PC-9 (cell line): Measurements from ENCODE around the gene SLC1A3. TPM values are rescaled to one million over a fixed set of nuclear protein-coding genes. Genes with fewer than 3 reads are reported as not detected.

ENCODE experiments used
- BruUV-seq: library from RNA; stranded (reverse); fragments of 400-500 nt; replicated peaks from 2 replicates; lab custom pipeline; 2021; lab: Mats Ljungman, UMichigan
- CTCF ChIA-PET: fragments of 300-600 bp; sonication (Branson Sonifier 250); formaldehyde crosslinking; loops from one replicate; lab custom pipeline; 2022; ENCODE audit warnings: antibody characterized with exemption; lab: Charles Lee
- POLR2A ChIA-PET: fragments of 300-600 bp; sonication (Branson Sonifier 250); formaldehyde crosslinking; loops from one replicate; lab custom pipeline; 2022; ENCODE audit warnings: antibody characterized with exemption; ENCODE audit not compliant: unreplicated experiment; lab: Charles Lee
- DNase-seq, 2 experiments: peaks; one replicate each; pipeline versions ENCODE4 v3.0.0 to v3.0.0-alpha.2; 2015 to 2022; ENCODE audit warnings: mixed read lengths in 1 of 2
- H2AFZ ChIP-seq: fragments of 200-600 bp; sonication (generic); 2 replicates; pipeline ENCODE4 v1.8.1; 2017; ENCODE audit warnings: antibody characterized with exemption
- H3F3A ChIP-seq: fragments of 200-600 bp; sonication (generic); 2 replicates; pipeline ENCODE4 v1.8.1; 2017; ENCODE audit warnings: antibody characterized with exemption, mild to moderate bottlenecking, low read depth; ENCODE audit not compliant: insufficient read depth
- H3K27ac ChIP-seq: fragments of 200-600 bp; sonication (generic); 2 replicates; pipeline ENCODE4 v1.6.1; 2016; ENCODE audit warnings: mixed run types
- H3K27me3 ChIP-seq: fragments of 200-600 bp; sonication (generic); 2 replicates; pipeline ENCODE4 v1.6.1; 2016; ENCODE audit warnings: low read depth, mixed run types; ENCODE audit not compliant: insufficient read depth
- H3K36me3 ChIP-seq: fragments of 200-600 bp; sonication (generic); 2 replicates; pipeline ENCODE4 v1.6.1; 2016; ENCODE audit warnings: low read depth, mixed run types
- H3K4me1 ChIP-seq: fragments of 200-600 bp; sonication (generic); replicated peaks from 2 replicates; pipeline ENCODE4 v1.6.1; 2016; ENCODE audit warnings: mixed run types; ENCODE audit not compliant: insufficient read depth
- H3K4me2 ChIP-seq: fragments of 200-600 bp; sonication (generic); 2 replicates; pipeline ENCODE4 v1.6.1; 2017; ENCODE audit warnings: mixed run types
- H3K4me3 ChIP-seq: fragments of 200-600 bp; sonication (generic); 2 replicates; pipeline ENCODE4 v1.6.1; 2016; ENCODE audit warnings: mixed run types
- H3K79me2 ChIP-seq: fragments of 200-600 bp; sonication (generic); 2 replicates; pipeline ENCODE4 v1.6.1; 2017; ENCODE audit warnings: low read depth, mixed run types
- H3K9me2 ChIP-seq: fragments of 200-600 bp; sonication (generic); 2 replicates; pipeline ENCODE4 v1.8.1; 2017; ENCODE audit warnings: mild to moderate bottlenecking; ENCODE audit not compliant: insufficient read depth
- H3K9me3 ChIP-seq: fragments of 200-600 bp; sonication (generic); 2 replicates; pipeline ENCODE4 v1.8.1; 2016; ENCODE audit warnings: low read depth; ENCODE audit not compliant: insufficient read depth
- H4K20me1 ChIP-seq: fragments of 200-600 bp; sonication (generic); 2 replicates; pipeline ENCODE4 v1.8.1; 2017; ENCODE audit not compliant: insufficient read depth
- EZH2 ChIP-seq: fragments of 200-600 bp; sonication (generic); IDR thresholded peaks from 2 replicates; pipeline ENCODE4 v1.8.0; 2017; ENCODE audit warnings: antibody characterized with exemption, low read depth
- intact Hi-C: fragments of 100-400 bp; cut with micrococcal nuclease; formaldehyde crosslinking; loops from one replicate; pipeline ENCODE4 v1.10.0; 2022; ENCODE audit not compliant: unreplicated experiment
- total RNA-seq: library from RNA; stranded (reverse); gene quantifications from 2 replicates; pipeline ENCODE4 v1.2.3, GENCODE V29; 2021
- TF ChIP-seq, protein P1 (sequence below): fragments of 200-600 bp; sonication (generic); conservative IDR thresholded peaks from 2 replicates; pipeline ENCODE4 v1.6.1; 2017; ENCODE audit warnings: mixed run types, antibody characterized with exemption, mild to moderate bottlenecking, moderate library complexity

SLC1A3 gene
- total RNA-seq, 1 experiment from 2014 or later, result 0.24 TPM

DNA sequence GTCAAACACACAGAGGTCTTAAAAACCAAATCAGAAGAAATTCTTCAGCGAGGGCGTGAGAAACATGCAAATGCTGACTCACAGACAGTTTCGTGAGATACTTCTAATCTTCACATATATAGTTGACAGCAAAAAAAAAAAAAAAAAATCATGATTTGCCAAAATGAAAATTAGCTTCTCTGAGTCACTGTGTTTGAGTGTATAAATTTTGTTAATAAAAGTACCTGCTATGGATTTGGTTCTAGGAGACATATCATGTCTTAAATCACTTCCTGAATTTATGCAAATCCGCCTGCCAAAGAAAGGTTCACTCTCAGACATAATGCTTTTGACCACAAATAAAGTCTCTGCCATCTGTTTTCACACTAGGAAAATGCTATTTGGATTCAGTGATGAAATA, 114.3 kb downstream of the SLC1A3 start:
- ChIA-PET POLR2A (no interaction called here), CTCF (no interaction called here)
- no peaks in the 10 kb centered on the region for H3K36me3 ChIP-seq
- no peak overlapping the region for H3K4me3 ChIP-seq
- H3K9me2 ChIP-seq, result no peaks in the 10 kb centered on the region
- H3K9me3 ChIP-seq, result no peaks in the 10 kb centered on the region
- no peaks in the 10 kb centered on the region for H3K4me1 ChIP-seq
- BruUV-seq, result no TSS peak
- H3K27ac ChIP-seq, result no peak overlapping the region
- intact Hi-C loops, result no loop called here
- no peaks in the 10 kb centered on the region for H3K79me2 ChIP-seq
- TF ChIP-seq EZH2, result no peak
- TF ChIP-seq, protein P1, sequence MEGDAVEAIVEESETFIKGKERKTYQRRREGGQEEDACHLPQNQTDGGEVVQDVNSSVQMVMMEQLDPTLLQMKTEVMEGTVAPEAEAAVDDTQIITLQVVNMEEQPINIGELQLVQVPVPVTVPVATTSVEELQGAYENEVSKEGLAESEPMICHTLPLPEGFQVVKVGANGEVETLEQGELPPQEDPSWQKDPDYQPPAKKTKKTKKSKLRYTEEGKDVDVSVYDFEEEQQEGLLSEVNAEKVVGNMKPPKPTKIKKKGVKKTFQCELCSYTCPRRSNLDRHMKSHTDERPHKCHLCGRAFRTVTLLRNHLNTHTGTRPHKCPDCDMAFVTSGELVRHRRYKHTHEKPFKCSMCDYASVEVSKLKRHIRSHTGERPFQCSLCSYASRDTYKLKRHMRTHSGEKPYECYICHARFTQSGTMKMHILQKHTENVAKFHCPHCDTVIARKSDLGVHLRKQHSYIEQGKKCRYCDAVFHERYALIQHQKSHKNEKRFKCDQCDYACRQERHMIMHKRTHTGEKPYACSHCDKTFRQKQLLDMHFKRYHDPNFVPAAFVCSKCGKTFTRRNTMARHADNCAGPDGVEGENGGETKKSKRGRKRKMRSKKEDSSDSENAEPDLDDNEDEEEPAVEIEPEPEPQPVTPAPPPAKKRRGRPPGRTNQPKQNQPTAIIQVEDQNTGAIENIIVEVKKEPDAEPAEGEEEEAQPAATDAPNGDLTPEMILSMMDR, result no peak
- H3F3A ChIP-seq, result no peaks in the 10 kb centered on the region
- no peak overlapping the region for H3K4me2 ChIP-seq
- no peak overlapping the region for H2AFZ ChIP-seq
- no peak for DNase-seq
- H4K20me1 ChIP-seq, result no peaks in the 10 kb centered on the region
- H3K27me3 ChIP-seq, result no peaks in the 10 kb centered on the region

DNA sequence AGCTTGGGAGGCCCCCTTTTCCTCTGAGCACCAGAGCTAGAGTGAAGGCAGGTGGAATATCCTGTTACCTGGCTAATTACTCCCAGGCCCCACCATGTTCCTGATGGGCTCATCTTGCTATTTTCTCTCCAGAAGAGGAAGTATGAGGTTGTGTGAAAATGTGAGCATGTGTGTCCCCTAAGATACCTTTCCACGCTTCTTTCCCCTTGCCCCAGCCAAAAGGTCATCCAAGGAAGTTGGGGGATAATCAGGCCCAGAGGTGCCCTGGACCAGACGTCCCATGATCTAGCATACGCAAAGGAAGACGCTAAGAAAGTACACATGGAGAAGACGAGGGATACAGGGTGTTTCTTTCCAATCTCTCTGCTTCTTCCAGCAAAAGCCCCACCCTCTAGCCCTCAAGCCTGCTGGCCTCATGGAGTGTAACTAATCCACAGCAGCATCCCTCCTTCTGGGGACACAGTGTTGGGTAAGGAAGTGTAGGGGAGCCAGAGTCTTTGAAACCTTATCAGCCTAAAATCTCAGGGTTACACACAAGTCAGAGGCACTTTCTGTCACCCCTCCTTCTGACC, 115.3 kb downstream of the SLC1A3 start:
- H3K27me3 ChIP-seq, result no peaks in the 10 kb centered on the region
- TF ChIP-seq, protein P1, result no peak
- TF ChIP-seq EZH2, result no peak
- no peak overlapping the region for H3K4me2 ChIP-seq
- no peak for DNase-seq
- ChIA-PET CTCF (no interaction called here), POLR2A (no interaction called here)
- H3K36me3 ChIP-seq, result no peaks in the 10 kb centered on the region
- intact Hi-C loops, result no loop called here
- no peaks in the 10 kb centered on the region for H3K4me1 ChIP-seq
- H3K9me3 ChIP-seq, result no peaks in the 10 kb centered on the region
- no peaks in the 10 kb centered on the region for H3K79me2 ChIP-seq
- no peaks in the 10 kb centered on the region for H3K9me2 ChIP-seq
- no peak overlapping the region for H3K27ac ChIP-seq
- H3K4me3 ChIP-seq, result no peak overlapping the region
- no TSS peak for BruUV-seq
- H2AFZ ChIP-seq, result no peak overlapping the region
- H4K20me1 ChIP-seq, result no peaks in the 10 kb centered on the region
- H3F3A ChIP-seq, result no peaks in the 10 kb centered on the region

DNA sequence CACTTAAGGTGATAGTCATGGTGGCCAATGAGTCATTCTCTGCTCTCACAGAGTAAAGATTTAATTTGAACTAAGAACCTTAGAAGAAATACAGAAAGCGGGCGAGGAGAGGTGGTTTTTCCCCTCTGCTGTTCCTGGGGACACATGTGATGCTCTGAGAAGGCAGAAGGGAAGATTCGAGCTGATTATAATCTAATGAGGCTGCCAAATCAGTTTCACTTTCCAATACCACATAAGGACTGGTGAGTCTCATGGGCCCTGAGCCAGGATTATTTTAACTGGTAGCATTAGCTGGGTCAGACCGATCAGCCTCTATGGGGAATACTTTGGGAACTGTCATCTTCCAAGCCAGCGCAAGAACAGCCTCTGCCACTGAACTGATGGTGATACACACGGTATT, 116.5 kb downstream of the SLC1A3 start:
- no peaks in the 10 kb centered on the region for H3F3A ChIP-seq
- no peaks in the 10 kb centered on the region for H4K20me1 ChIP-seq
- H3K27me3 ChIP-seq, result no peaks in the 10 kb centered on the region
- no peaks in the 10 kb centered on the region for H3K4me1 ChIP-seq
- intact Hi-C loops, result no loop called here
- TF ChIP-seq, protein P1, result no peak
- TF ChIP-seq EZH2, result no peak
- no TSS peak for BruUV-seq
- no peaks in the 10 kb centered on the region for H3K9me2 ChIP-seq
- H3K4me2 ChIP-seq, result no peak overlapping the region
- H3K27ac ChIP-seq, result no peak overlapping the region
- H3K9me3 ChIP-seq, result no peaks in the 10 kb centered on the region
- H3K36me3 ChIP-seq, result no peaks in the 10 kb centered on the region
- H2AFZ ChIP-seq, result no peak overlapping the region; the same call in 1 of the 2 replicates
- ChIA-PET POLR2A (no interaction called here), CTCF (no interaction called here)
- H3K4me3 ChIP-seq, result no peak overlapping the region
- DNase-seq, result no peak
- H3K79me2 ChIP-seq, result no peaks in the 10 kb centered on the region
